Neutrophil (primary cell): ENCODE measurements around the gene MAP1LC3B.

Experiments
- H3K27ac ChIP-seq: fragments of 200-600 bp; sonication (generic); 2 replicates; pipeline ENCODE4 v1.5.1; 2016; ENCODE audit warnings: mild to moderate bottlenecking, moderate library complexity
- H3K27me3 ChIP-seq: fragments of 200-600 bp; sonication (generic); 2 replicates; pipeline ENCODE4 v1.6.0; 2016; ENCODE audit warnings: mild to moderate bottlenecking
- H3K36me3 ChIP-seq: fragments of 200-600 bp; sonication (generic); 2 replicates; pipeline ENCODE4 v1.5.1; 2017
- H3K4me1 ChIP-seq, 2 experiments: fragments of 200-600 bp in 1 of 2; sonication (generic) in 1 of 2; 1 replicate in 1 of 2; 2 replicates in 1 of 2; pipeline versions ENCODE4 v1.5.1 to v1.6.1; 2013 to 2016; ENCODE audit warnings: low read depth in 1 of 2, low read length in 1 of 2, mild to moderate bottlenecking in 1 of 2, moderate library complexity in 1 of 2; ENCODE audit not compliant: control insufficient read depth in 1 of 2, insufficient read depth in 1 of 2
- H3K4me3 ChIP-seq, 2 experiments: fragments of 200-600 bp in 1 of 2; sonication (generic) in 1 of 2; 1 replicate in 1 of 2; 2 replicates in 1 of 2; pipeline ENCODE4 v1.5.1; 2013 to 2016; ENCODE audit warnings: low read depth in 1 of 2, low read length in 1 of 2, mild to moderate bottlenecking in 1 of 2, moderate library complexity in 1 of 2
- H3K9me3 ChIP-seq: fragments of 200-600 bp; sonication (generic); 2 replicates; pipeline ENCODE4 v1.5.1; 2016
- CTCF ChIP-seq: fragments of 200-600 bp; sonication (generic); IDR thresholded peaks from 2 replicates; pipeline ENCODE4 v1.5.1; 2016; ENCODE audit warnings: antibody characterized with exemption

The MAP1LC3B gene

GRCh38 chr16:87436225-87437172, 44.4 kb downstream of the MAP1LC3B start:
- Histone ChIP-seq H3K36me3 (peaks cover 14% of the 10 kb centered on the region), H3K9me3 (no peaks in the 10 kb centered on the region), H3K27me3 (peaks cover 11% of the 10 kb centered on the region), H3K27ac (no peak overlapping the region), H3K4me3 (no peak overlapping the region), H3K4me1 (no peaks in the 10 kb centered on the region)
- no peak for TF ChIP-seq CTCF

GRCh38 chr16:87437327-87437726, 45.2 kb downstream of the MAP1LC3B start:
- no peaks in the 10 kb centered on the region for H3K9me3 ChIP-seq
- H3K4me1 ChIP-seq: no peaks in the 10 kb centered on the region
- H3K27ac ChIP-seq: no peak overlapping the region
- no peak overlapping the region for H3K4me3 ChIP-seq
- TF ChIP-seq CTCF: no peak
- H3K27me3 ChIP-seq: peaks cover 11% of the 10 kb centered on the region
- peaks cover 6% of the 10 kb centered on the region for H3K36me3 ChIP-seq

GRCh38 chr16:87437911-87438610, 45.9 kb downstream of the MAP1LC3B start:
- no peak overlapping the region for H3K4me3 ChIP-seq
- no peak for TF ChIP-seq CTCF
- peaks cover 11% of the 10 kb centered on the region for H3K27me3 ChIP-seq
- H3K27ac ChIP-seq: no peak overlapping the region
- H3K9me3 ChIP-seq: no peaks in the 10 kb centered on the region
- H3K36me3 ChIP-seq: no peaks in the 10 kb centered on the region
- no peaks in the 10 kb centered on the region for H3K4me1 ChIP-seq

- Histone ChIP-seq H3K4me3 (no peak overlapping the region), H3K27ac (no peak overlapping the region), H3K27me3 (peaks cover 11% of the 10 kb centered on the region), H3K36me3 (no peaks in the 10 kb centered on the region), H3K9me3 (no peaks in the 10 kb centered on the region), H3K4me1 (no peaks in the 10 kb centered on the region)
- TF ChIP-seq CTCF: no peak
These were observed 46.5 kb downstream of the MAP1LC3B start for GRCh38 chr16:87438611-87438985.

- peaks cover 11% of the 10 kb centered on the region for H3K27me3 ChIP-seq
- TF ChIP-seq CTCF: no peak
- no peaks in the 10 kb centered on the region for H3K9me3 ChIP-seq
- H3K4me3 ChIP-seq: no peak overlapping the region
- no peaks in the 10 kb centered on the region for H3K36me3 ChIP-seq
- no peaks in the 10 kb centered on the region for H3K4me1 ChIP-seq
- H3K27ac ChIP-seq: no peak overlapping the region
These were observed 47.8 kb downstream of the MAP1LC3B start for GRCh38 chr16:87439926-87440325.
